ENCODE measurements around the gene MPC1.

Gene MPC1

DNA sequence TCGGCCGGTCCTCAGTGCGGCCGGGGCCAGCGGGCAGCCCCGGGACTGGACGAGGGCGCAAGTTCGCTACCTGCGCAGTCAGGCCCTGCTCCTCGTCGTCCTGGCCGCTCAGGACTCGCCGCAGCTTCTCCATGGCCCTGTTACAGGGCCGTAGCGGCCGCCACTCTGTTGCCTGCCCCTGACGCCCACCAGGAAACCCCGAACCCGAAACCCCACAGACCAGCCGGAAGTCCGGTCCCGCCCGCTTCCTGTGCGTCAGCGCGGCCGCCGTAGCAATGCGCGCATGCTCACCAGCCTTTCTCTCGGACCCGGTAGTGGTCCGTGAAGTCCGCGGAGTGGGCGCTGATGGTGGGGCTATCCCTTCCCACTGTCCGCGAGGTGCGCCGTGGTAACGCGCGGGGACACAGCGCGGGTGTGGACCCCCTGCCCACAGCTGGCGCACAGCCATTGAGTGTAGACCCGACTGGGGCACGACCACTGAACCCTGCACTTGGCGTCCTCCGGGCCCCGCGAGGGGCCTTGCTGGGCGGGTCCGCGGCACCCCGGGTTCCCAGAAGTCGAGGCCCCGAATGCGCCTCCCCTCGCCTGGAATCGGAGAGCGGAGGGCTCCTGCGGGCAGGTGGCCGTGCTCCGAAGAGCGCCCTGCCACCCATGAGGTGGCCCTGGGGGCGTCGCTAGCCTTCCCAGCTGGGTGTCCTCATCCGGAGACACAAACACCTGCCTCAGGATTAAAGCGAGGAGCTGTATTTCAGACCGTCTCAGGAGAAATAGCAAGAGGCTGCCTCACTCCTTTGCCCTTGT, 40.2 kb downstream of the MPC1 start, which contains the start of gene SFT2D1:
TSS of gene SFT2D1 (minus strand) at position 197 of the 801 bp plus-strand sequence. CDS start at position 133, 64 bp downstream.
- peak; percentile 92 for DNase-seq

GRCh38 chr6:166341977-166342348, 40.8 kb downstream of the MPC1 start:
- no peak for DNase-seq

DNA sequence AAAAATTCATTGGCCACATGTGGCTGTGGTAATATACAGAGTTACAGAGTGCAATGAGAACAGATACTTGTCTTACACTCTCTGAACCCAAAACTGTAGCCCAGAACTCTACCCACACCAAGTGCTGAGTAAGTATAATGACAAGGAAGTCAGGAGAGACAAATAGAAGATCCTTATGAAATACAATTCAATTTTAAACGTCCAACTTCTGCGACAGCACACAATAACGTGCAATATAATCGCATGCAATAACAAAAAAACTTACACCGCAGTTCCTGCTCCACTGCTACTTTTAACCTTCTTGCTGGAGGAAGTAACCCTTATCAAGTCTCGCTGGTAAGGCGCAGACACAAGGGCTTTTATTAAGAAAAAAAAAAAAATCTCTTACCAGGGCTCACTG, 41.3 kb downstream of the MPC1 start:
- no peak for DNase-seq

- DNase-seq = no peak
Measured at GRCh38 chr6:166338854-166339253, 43.9 kb downstream of the MPC1 start.

DNA sequence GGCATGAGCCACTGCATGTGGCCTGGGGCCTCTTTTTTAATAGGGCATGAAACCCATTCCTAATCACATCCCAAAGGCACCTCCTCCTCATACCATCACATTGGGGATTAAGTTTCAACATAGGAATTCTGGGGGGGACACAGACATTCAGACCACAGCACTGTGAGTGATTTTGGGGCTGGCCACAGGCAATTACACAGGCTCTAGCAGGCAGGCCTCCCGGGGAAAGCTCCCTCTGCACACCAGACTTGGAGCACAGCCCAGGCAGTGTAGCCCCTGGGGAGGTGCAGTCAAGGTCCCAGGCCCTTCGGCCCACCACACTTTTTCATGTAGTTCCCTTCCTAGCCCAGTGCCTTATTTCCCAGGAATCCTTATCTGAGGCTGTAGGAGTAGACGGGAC, 45.9 kb downstream of the MPC1 start:
- no peak for DNase-seq

DNA sequence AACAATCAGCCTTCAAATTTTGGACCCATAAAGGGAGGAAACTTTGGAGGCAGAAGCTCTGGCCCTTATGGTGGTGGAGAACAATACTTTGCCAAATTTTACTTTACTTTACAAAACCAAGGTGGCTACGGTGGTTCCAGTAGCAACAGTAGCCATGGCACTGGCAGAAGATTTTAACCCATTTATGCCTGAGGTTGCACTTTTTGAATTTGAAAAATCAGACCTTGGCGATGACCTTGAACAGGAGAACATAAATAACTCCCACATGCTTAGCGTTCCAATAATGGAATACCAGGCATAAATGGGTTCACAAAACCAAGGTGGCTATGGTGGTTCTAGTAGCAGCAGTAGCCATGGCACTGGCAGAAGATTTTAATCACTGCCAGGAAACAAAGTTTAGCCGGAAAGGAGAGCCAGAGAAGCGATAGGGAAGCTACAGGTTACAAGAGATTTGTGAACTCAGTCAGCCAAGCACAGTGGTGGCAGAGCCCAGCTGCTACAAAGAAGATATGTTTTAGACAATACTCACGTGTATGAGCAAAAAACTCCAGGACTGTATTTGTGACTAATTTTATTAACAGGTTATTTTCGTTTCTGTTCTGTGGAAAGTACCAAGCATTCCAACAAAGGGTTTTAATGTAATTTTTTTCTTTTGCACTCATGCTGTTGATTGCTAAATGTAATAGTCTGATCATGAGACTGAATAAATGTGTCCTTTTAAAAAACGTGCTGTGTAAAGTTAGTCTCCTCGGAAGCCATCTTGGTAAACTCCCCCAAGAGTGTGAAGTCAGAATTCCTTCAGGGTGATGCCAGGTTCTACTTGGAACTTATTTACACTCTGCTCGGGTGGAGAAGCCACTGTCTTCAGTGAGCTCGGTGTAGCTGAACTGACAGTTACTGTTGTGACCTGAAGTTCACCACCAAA, 47.1 kb downstream of the MPC1 start:
- DNase-seq = no peak

GRCh38 chr6:166334878-166335277, 47.9 kb downstream of the MPC1 start:
- no peak for DNase-seq

DNA sequence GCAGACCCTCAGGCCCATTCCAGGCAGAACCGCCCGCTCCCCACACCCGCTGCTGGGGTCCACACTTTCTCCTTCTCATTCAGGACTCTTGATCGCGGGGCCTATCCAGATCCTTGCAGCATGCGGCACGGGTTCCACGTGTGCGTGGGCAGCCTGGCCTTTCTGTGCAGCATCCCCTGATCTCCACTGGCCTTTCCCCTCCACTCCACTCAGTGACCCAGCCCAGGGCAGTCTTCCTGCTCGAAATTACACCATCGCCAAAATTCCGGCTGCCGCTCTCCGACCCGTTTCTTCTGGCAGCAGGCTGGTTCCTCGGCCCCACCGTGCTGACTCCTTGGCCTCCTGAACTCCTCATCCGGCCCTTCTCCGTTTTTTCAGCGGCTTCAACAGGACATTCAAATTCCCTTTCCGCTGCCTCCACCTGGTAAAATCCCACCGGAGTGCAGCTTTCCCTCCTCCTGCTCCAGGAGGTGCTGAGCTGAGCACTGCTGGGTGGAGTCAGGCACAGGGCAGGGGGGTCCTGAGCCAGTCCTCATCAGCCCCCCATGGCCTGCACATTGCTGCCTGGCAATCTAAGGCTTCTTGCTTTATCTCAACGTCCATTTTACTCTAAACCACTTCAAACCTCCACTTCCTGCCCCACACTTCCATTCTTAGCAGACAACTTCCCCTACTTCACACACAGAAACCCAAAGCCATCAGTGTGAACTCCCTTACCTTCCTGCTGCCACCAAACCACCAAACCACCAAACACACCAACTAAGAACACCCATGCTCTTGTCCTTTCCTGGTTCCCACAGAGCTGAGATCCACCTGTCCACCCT, 49.4 kb downstream of the MPC1 start:
- no peak for DNase-seq

GRCh38 chr6:166331503-166332415, 51.0 kb downstream of the MPC1 start:
- no peak for DNase-seq

- no peak for DNase-seq
Measured at GRCh38 chr6:166330612-166331011, 52.1 kb downstream of the MPC1 start.

DNA sequence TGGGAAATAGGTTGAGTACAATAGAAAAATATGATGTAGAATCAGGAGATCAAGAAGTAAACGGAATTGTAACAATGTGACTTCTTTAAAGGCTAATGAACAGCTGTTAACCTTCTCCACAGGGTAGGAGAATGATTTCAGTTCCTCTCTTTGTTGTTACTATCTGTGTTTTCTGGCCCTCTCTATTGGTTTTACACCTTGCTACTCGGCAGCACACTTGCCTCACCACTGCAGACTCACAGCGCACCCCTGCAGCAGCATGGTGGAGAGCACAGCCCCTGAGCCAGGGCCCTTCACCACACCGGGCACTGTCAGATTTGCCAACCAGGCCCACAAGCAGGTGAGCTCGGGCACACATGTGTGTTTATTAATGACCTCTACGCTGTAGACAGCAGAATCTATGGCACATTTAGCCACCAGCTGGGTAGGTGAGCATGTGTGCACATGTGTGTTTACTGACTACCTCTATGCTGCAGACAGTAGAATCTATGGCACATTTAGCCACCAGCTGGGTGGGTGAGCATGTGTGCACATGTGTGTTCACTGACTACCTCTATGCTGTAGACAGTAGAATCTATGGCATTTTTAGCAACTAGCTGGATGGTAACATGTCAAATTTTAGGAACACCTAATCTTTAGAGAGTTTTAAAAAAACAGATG, 57.2 kb downstream of the MPC1 start:
- DNase-seq = no peak

DNA sequence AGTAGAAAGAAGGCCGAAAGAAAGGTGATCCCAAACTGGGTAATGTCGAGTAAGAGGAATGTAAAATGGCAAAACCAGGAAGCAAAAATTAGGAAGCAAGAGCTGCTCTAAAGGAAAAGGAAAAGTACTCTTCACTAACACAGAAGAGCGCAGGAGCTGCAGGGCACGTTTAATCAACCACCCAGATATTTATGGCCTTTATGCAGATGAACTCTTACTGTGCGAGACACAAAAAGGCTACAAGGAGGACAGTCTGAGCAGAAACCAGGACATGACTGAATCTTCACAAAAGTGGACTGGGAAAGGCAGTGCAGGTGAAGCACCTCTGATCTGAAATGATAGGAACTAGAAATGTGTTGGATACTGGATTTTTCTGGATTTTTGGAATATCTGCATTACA, 59.3 kb downstream of the MPC1 start:
- DNase-seq = no peak

DNA sequence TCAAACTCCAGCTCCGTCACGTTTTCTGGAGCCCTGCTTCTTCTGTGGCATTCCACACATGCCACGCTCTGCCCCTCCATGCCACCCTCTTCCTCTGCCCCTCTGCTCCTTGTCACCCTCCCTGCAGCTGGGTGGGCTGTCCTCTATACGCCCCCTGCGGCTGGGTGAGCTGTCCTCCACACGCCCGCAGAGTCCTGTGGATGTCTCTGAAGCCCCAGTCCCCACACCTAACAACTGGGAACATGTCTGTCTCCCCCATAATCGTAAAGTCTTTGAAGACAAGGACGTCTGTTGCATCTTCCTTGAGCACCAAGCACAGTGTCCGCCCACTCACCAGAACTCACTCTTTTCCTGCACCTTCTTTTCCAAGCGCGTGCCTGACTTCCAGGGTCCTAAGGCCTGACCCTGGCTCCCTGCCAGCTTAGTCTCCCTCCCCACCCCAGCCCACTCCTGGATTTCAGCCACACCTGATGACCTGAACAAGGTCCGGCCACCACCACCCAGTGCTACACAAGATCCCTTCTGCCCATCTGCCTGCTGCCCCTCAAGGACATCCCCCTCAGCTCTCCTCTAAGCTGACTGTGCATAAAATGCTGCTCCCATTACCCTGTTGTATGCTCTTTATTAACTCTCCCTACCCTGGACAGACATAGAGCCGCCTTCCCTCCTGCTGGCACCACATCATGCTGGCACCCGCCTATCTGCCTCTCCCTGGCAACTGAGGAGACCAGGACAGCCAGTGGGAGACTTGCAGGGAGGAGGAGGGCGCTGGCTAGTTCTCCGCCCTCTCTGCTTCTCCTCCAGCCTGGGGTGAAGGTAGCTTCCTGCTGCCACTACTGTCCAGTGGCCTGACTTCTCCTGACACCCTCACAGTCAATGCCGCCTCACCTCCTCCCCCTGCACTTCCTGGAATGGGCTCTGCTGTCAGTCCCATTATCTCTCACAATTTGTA, 63.8 kb downstream of the MPC1 start:
- peak; percentile 18 for DNase-seq

- no peak for DNase-seq
Measured at GRCh38 chr6:166318227-166318626, 64.5 kb downstream of the MPC1 start.

- peak; percentile 16 for DNase-seq
Measured at GRCh38 chr6:166317261-166318212, 65.2 kb downstream of the MPC1 start.

DNA sequence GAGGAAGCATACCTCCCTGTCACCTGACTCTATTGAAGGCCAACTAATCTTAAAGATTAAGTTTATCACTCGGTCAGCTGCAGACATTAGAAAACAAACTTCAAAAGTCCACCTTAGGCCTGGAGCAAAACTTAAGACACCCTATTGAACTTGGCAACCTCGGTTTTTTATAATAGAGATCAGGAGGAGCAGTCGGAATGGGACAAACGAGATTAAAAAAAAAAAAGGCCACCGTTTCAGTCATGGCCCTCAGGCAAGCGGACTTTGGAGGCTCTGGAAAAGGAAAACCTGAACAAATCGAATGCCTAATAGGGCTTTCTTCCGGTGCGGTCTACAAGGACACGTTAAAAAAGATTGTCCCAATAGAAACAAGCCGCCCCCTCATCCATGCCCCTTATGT, 67.3 kb downstream of the MPC1 start:
- DNase-seq = no peak

All from stimulated activated CD8-positive, alpha-beta memory T cell treated with anti-CD3 and anti-CD28 coated beads, Interleukin-4, amount 100 ng/mL, for 48 hours (primary cell).